ENCODE measurements around the gene MAP3K6. TPM values are rescaled to one million over a fixed set of nuclear protein-coding genes. Genes with fewer than 3 reads are reported as not detected.

Gene MAP3K6
- total RNA-seq, 2 donors from 2014 or later, result 3.3 to 4.9 TPM

- H3K27me3 Mint-ChIP-seq, result peaks cover 6% of the 10 kb centered on the region
- no peak for ATAC-seq
- H3K27ac Mint-ChIP-seq, result no peak overlapping the region
- H3K4me1 Mint-ChIP-seq, result peaks cover 11% of the 10 kb centered on the region
- no peaks in the 10 kb centered on the region for H3K9me3 ChIP-seq (ENCODE audit: control insufficient read depth, low read length, poor library complexity, severe bottlenecking)
- no peaks in the 10 kb centered on the region for H3K36me3 Mint-ChIP-seq (ENCODE audit: low read depth)
- DNase-seq, result no peak
- no peak overlapping the region for H3K4me3 Mint-ChIP-seq
These were observed 11.2 kb upstream of the MAP3K6 start for GRCh38 chr1:27377760-27378495.

DNA sequence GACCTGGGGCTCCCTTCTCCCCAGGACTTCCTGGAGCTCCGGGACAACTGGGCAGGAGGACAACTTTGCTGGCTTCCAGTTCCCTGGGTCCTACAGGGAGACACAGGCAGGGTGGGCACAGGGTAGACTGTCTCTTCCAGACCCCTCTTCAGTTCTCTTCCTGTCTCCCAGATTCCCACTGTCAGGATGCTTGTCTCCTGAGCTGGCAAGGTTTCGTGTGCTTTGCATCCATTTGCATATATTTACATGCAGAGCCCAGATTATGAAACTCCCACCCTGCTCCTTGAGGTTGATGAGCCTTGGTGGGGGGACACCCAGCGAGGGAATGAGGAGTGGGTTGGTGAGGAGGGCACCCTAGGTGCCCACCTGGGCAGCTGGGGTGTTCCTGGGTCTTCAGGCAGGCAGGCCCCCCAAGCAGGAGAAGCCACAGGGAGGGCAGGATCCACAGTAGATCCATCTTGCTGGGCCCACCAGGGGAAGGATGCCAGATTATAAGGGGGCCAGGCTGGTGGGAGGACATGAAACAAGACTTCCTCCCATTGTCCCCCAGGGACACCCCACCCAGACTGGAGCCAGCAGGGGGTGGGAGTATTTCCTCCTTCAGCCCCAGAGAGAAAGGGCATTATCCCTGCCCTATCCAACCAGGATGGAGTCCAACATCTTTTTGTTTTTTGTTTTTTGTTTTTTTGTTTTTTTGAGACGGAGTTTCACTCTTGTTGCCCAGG, 7.8 kb upstream of the MAP3K6 start, which contains the start of gene FCN3:
FCN3 (minus strand) TSS at position 463 of the 725 bp plus-strand sequence; CDS start at position 457, 6 bp downstream.
- Mint-ChIP-seq H3K27me3 (no peaks in the 10 kb centered on the region), H3K4me1 (peaks cover 12% of the 10 kb centered on the region), H3K4me3 (no peak within 1 kb of the TSS), H3K27ac (no peak within 1 kb of the TSS), H3K36me3 (ENCODE audit: low read depth) (no peaks in the 10 kb centered on the region)
- H3K9me3 ChIP-seq (ENCODE audit: control insufficient read depth, low read length, poor library complexity, severe bottlenecking), result no peaks in the 10 kb centered on the region
- DNase-seq (no peak), ATAC-seq (no peak)

DNA sequence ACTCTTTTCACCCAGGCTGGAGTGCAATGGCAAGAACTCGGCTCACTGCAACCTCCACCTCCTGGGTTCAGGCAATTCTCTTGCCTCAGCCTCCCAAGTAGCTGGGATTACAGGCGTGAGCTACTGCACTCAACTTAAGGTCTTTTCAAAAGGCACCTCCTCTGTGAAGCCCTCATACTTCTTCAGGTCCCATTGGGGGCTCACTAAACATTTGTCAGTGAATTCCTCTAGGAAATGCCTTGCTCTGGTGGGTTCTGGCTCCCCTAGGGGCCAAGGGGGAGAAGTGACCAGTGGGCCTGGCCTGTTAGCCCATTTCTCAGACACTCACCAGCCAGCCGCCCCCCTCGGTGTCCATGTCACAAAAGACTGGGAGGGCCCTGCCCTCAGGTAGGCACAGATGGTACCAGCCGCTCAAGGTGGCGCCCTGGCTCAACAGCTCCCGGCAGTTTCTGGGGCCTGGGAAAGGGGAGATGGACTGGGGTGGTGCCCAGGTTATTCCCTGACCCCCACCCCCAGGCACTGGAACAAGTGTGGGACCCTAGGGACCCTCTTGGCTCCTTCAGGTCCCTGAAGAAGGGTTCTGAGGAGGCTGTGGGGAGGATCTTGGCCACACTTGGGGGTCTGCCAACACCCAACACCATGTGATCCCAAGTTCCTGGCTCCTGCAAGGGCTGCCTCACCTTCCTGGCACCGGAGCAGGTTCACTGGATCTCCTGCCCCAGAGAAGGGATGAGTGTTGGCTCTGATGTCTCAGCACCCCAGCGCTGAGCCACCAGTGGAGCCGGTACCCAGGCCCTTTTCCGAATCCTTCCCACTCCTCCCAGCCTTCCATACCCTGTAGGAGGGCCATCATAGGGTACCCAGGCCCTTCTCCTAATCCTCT, 6.3 kb upstream of the MAP3K6 start:
- ATAC-seq, result no peak
- Mint-ChIP-seq H3K36me3 (ENCODE audit: low read depth) (no peaks in the 10 kb centered on the region), H3K4me3 (no peak overlapping the region), H3K27ac (no peak overlapping the region), H3K27me3 (no peaks in the 10 kb centered on the region), H3K4me1 (peaks cover 17% of the 10 kb centered on the region)
- DNase-seq, result no peak
- no peaks in the 10 kb centered on the region for H3K9me3 ChIP-seq (ENCODE audit: control insufficient read depth, low read length, poor library complexity, severe bottlenecking)

DNA sequence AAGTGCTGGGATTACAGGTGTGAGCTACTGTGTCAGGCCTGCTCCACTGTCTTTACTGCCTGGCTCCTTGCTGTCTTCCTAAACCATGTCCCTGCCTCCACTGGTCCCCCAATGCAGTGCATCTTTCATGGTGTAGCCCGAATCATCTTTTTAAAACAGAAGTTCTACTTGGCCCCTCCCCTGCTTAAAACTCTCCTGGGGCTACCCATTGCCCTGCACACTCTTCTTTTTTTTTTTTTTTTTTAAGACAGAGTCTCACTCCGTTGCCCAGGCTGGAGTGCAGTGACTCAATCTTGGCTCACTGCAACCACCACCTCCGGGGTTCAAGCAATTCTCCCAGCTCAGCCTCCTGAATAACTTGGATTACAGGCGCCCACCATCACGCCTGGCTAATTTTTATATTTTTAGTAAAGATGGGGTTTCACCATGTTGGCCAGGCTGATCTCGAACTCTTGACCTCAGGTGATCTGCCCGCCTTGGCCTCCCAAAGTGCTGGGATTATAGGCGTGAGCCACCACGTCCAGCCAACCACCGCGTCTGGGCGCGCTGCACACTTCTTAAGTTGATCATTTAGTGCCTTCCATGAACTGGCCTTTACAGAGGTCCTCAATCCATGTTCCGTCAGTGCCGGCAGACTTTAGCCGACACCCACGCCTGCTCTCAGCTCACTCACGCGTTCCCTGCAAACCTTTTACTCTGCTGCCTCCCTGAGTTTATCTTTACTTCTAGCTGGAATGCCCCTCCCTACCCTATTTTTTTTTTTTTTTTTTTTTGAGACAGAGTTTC, 5.5 kb upstream of the MAP3K6 start:
- no peak overlapping the region for H3K27ac Mint-ChIP-seq
- peaks cover 15% of the 10 kb centered on the region for H3K4me1 Mint-ChIP-seq
- no peaks in the 10 kb centered on the region for H3K27me3 Mint-ChIP-seq
- H3K9me3 ChIP-seq (ENCODE audit: control insufficient read depth, low read length, poor library complexity, severe bottlenecking), result no peaks in the 10 kb centered on the region
- DNase-seq (no peak), ATAC-seq (no peak)
- H3K4me3 Mint-ChIP-seq, result no peak overlapping the region
- no peaks in the 10 kb centered on the region for H3K36me3 Mint-ChIP-seq (ENCODE audit: low read depth)

DNA sequence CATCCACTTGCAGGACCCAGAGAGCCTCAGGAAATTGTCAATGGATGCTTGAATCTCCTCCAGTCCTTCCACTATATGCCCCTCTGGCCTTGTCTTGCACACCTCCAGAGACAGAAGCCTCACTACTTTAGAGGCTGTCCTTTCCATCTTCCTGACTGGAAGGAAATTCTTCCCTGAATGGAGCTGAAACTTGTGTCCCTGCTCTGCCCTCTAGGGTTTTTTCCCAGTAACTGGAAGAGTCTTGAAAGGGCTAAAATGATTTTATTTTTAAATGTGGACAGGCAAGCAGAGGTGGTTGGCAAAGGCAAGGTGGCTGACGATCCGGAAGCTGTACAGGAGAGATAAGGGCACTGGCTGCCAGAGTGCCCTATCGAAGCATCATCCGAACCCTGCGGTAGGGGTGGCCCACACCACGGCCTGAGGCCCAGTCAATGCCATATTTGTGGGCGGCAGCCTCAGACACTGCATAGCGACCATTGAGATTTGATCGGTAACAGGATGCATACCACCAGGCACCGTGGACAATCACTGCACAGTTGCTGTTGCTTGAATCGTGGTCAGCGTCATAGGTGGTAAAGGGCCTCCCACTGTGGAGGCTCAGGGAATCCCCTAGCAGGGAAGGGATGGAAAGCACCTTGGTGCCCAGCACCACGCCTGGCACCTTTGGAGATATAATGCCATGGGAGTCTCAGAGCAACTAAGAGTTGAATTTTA, 2.3 kb upstream of the MAP3K6 start:
- no peaks in the 10 kb centered on the region for H3K27me3 Mint-ChIP-seq
- no peak overlapping the region for H3K27ac Mint-ChIP-seq
- H3K4me1 Mint-ChIP-seq, result peaks cover 26% of the 10 kb centered on the region
- no peaks in the 10 kb centered on the region for H3K36me3 Mint-ChIP-seq (ENCODE audit: low read depth)
- no peaks in the 10 kb centered on the region for H3K9me3 ChIP-seq (ENCODE audit: control insufficient read depth, low read length, poor library complexity, severe bottlenecking)
- DNase-seq, result no peak
- peak; percentile 35 for ATAC-seq
- H3K4me3 Mint-ChIP-seq, result no peak overlapping the region

DNA sequence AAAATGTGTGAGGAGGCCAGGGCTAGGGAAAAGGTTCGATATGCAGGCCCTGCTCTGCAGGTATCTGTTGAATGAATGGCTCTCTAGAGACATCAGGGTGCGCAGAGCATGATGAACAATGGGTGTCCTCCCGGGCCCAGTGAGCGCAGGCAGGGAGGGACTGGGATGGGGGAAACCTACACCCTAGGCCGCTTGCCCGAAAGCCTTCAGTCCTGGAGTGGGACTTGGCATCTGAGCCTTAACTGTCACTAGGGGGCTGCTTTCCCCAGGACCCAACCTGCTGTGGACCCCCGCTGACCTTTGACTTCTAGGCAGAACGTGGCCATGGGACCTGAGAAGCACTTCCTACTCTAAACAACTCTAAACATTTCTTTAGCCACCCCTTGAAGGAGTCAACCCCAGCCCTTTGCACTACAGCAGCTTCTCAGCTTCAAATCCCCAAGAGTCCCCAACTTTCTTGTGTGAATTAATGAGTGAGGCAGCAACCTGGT, 444 bp upstream of the MAP3K6 start:
- Mint-ChIP-seq H3K4me3 (peak overlapping the region; percentile 89), H3K27me3 (no peaks in the 10 kb centered on the region), H3K36me3 (ENCODE audit: low read depth) (no peaks in the 10 kb centered on the region), H3K4me1 (peaks cover 26% of the 10 kb centered on the region), H3K27ac (no peak overlapping the region)
- ATAC-seq (no peak), DNase-seq (no peak)
- H3K9me3 ChIP-seq (ENCODE audit: control insufficient read depth, low read length, poor library complexity, severe bottlenecking), result no peaks in the 10 kb centered on the region

- Mint-ChIP-seq H3K27ac (no peak overlapping the region), H3K27me3 (no peaks in the 10 kb centered on the region), H3K4me1 (peaks cover 31% of the 10 kb centered on the region), H3K4me3 (peak overlapping the region; percentile 95), H3K36me3 (ENCODE audit: low read depth) (no peaks in the 10 kb centered on the region)
- peak; percentile 39 to 69 (median 68) for DNase-seq
- ATAC-seq, result peak; percentile 64
- H3K9me3 ChIP-seq (ENCODE audit: control insufficient read depth, low read length, poor library complexity, severe bottlenecking), result no peaks in the 10 kb centered on the region
These were observed 699 bp downstream of the MAP3K6 start for GRCh38 chr1:27366113-27366410.

- H3K9me3 ChIP-seq (ENCODE audit: control insufficient read depth, low read length, poor library complexity, severe bottlenecking), result no peaks in the 10 kb centered on the region
- ATAC-seq, result peak; percentile 71
- peak overlapping the region; percentile 67 for H3K27ac Mint-ChIP-seq
- no peaks in the 10 kb centered on the region for H3K27me3 Mint-ChIP-seq
- H3K4me3 Mint-ChIP-seq, result peak overlapping the region; percentile 95
- peak; percentile 39 to 76 (median 74) for DNase-seq
- peaks cover 35% of the 10 kb centered on the region for H3K4me1 Mint-ChIP-seq
- no peaks in the 10 kb centered on the region for H3K36me3 Mint-ChIP-seq (ENCODE audit: low read depth)
These were observed 1.2 kb downstream of the MAP3K6 start for GRCh38 chr1:27365372-27366112.

DNA sequence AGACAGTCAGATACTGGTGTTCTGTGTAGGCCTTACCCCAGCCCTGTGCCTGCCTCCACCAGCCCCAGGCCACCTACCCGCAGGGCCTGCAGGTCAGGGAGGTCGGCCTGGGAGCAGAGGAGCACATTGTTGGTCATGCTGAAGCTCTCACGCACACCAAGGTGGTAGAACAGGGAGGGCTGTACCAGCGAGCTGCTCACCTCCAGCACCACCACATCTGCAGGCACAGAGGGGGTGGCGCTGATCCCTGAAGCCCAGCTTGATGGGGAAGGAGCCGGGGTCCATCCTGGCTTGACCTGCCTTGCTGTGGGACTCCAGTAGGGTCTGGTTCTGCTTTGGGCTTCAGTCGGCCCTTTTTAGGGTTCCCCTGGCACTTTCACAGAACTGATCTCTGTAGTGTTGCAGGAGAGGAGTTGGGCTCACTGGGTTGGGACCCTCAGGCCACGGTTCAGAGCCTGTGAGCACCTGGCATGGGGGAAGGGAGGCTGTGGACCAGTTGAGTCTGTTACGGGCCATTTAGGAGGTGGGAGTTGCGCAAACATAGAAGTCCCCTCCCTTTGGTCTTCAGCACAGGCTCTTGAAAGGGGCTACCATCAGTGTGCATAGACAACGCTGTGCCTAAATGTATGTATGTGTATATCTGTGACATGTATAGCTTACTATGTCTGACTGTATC, 1.9 kb downstream of the MAP3K6 start:
- Mint-ChIP-seq H3K27ac (no peak overlapping the region), H3K27me3 (no peaks in the 10 kb centered on the region), H3K4me1 (peaks cover 40% of the 10 kb centered on the region), H3K36me3 (ENCODE audit: low read depth) (no peaks in the 10 kb centered on the region), H3K4me3 (peak overlapping the region; percentile 95)
- DNase-seq (no peak), ATAC-seq (no peak)
- H3K9me3 ChIP-seq (ENCODE audit: control insufficient read depth, low read length, poor library complexity, severe bottlenecking), result no peaks in the 10 kb centered on the region

DNA sequence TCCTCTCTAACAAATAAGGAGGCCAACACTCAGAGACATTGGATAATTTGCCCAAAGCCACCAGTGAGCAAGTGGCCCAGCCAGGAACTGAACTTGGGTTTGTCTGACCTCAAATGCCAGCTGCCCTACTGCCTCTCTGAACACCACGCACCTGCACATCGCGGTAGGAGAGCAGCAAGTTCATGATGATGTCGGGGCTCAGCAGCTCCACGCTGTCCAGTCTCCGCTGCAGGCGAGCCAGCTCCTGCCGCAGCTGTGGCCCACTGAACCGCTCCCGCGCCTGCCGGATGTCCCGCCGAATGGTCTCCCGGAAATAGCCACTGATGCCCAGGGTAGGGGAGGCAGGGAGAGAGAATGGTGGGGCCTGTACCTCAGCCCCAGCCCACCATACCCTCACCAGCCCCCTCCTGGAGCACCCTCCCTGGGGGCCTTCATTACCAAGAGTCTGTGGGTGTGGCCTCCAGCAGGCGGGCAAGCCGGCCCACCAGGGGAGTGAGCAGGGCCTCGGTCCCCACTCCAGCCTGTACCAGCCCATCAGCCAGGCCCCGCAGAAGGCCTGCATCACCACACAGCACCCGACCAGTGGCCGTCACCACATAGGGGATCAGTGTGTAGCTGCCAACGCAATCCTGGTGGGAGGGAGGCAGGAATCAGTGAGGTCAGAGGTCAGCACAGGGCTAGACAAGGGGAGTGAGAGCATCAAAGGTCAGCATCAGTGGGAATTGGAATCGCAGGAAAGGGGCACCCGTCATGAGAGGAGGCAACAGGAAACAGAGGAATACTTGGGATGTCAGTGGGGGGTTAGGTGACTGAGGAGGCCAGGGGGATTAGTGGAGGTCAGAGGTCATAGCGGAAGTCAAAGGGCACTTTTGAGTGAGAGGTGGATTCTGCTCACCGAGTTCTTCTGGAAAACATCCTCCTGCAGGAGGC, 2.7 kb downstream of the MAP3K6 start:
- H3K36me3 Mint-ChIP-seq (ENCODE audit: low read depth), result peaks cover under 1% of the 10 kb centered on the region
- peaks cover 41% of the 10 kb centered on the region for H3K4me1 Mint-ChIP-seq
- H3K9me3 ChIP-seq (ENCODE audit: control insufficient read depth, low read length, poor library complexity, severe bottlenecking), result no peaks in the 10 kb centered on the region
- no peak for ATAC-seq
- H3K27me3 Mint-ChIP-seq, result no peaks in the 10 kb centered on the region
- H3K4me3 Mint-ChIP-seq, result no peak overlapping the region
- no peak for DNase-seq
- H3K27ac Mint-ChIP-seq, result no peak overlapping the region
